ENCODE results near the gene SLK.

The SLK gene

DNA sequence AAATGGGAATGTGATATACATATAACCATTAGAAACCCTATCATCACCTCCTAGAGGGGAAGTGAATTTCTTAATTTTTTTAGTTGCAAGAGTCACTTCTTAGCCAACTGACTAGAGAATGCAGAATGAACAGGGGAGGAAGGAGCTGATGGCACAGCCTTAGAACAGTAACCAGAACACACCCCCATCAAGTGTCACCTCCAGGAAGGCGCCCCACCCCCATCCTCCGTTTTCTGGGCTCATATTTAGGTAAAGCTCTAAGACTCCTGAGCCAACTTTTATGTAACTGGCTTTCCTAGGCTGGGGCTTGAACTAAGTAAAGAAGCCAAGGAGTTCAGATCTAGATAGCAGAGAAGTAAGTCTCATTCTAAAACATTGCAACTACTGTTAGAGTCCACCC is 64.7 kb downstream of the SLK start:
- no peaks in the 10 kb centered on the region for H3K27me3 ChIP-seq (ENCODE audit: control insufficient read depth, insufficient read depth, low read length)
- H3K4me1 ChIP-seq = no peaks in the 10 kb centered on the region
- no peak overlapping the region for H3K4me2 ChIP-seq (ENCODE audit: low read length)
- H2AFZ ChIP-seq = no peak overlapping the region
- no peaks in the 10 kb centered on the region for H3K79me2 ChIP-seq
- H3K9ac ChIP-seq = no peak overlapping the region
- H3K36me3 ChIP-seq (ENCODE audit: control insufficient read depth, insufficient read depth, low read length) = no peaks in the 10 kb centered on the region
- H3K27ac ChIP-seq = no peak overlapping the region
- H3K4me3 ChIP-seq (ENCODE audit: low read depth, low read length) = no peak overlapping the region
- TF ChIP-seq CTCF (IDR thresholded peaks at IDR 0.05) = no peak
- H3K9me3 ChIP-seq (ENCODE audit: control insufficient read depth, low read length) = no peaks in the 10 kb centered on the region

DNA sequence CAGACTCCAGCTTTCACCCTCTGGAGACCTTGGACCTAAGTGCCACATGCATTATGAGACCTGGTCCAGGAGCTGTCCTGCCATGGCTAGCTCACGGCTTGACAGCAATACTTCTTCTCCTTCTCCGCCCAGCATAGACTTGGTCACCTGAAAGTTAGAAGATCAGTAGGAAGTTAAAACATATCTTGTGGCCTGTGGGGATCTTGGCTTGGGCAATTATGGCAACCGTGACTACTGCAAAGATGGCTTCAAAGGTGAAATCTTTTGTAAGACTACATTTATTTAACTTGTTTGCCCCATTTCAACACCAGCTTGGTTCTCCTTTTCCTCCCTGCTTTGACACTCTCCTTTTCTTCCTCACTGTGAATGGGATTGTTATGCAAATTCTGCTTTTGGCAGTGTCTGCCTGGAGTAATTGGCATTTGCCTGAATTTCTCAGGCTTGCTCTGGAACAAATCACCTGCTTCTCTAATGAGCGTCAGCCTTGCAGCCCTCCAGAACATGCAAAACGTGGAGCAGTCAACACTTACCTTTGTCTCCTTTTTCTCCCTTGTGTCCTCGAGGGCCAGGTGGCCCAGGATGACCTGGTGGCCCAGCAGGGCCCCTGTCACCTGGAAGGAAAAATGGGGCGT is 65.3 kb downstream of the SLK start:
- Histone ChIP-seq H3K4me3 (ENCODE audit: low read depth, low read length) (no peak overlapping the region), H2AFZ (no peak overlapping the region), H3K36me3 (ENCODE audit: control insufficient read depth, insufficient read depth, low read length) (no peaks in the 10 kb centered on the region), H3K9ac (no peak overlapping the region), H3K9me3 (ENCODE audit: control insufficient read depth, low read length) (no peaks in the 10 kb centered on the region), H3K4me1 (no peaks in the 10 kb centered on the region), H3K27me3 (ENCODE audit: control insufficient read depth, insufficient read depth, low read length) (no peaks in the 10 kb centered on the region), H3K4me2 (ENCODE audit: low read length) (no peak overlapping the region), H3K27ac (no peak overlapping the region), H3K79me2 (no peaks in the 10 kb centered on the region)
- no peak for TF ChIP-seq CTCF (IDR thresholded peaks at IDR 0.05)

DNA sequence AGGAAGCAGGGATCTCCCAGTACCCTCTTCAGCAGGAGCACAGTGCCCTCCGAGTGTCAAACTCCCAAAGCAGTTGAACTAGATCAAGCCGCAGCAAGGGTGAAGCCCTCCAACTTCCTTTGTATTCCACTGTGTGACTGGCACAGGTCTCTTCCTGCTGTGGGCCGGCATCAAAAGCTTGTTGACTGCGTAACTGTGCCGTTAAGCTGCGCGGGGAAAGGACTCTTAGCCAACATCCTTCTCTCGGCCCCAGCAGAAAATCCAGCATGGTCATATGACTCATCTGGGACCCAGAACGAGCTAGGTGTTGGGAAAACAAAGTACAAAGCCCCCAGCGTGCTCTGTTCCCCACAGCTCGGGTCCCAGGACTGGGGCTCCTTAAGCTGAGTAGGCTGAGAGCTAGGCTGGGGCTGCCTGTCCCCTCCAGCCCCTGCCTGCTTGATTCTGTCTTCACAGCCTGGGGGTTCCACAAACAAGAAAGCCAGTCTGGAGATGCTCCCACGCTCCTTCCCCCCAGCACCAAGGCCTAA is 66.5 kb downstream of the SLK start:
- Histone ChIP-seq H3K9ac (no peak overlapping the region), H3K4me1 (no peaks in the 10 kb centered on the region), H3K4me3 (ENCODE audit: low read depth, low read length) (no peak overlapping the region), H2AFZ (no peak overlapping the region), H3K79me2 (no peaks in the 10 kb centered on the region), H3K9me3 (ENCODE audit: control insufficient read depth, low read length) (no peaks in the 10 kb centered on the region), H3K27ac (no peak overlapping the region), H3K36me3 (ENCODE audit: control insufficient read depth, insufficient read depth, low read length) (no peaks in the 10 kb centered on the region), H3K27me3 (ENCODE audit: control insufficient read depth, insufficient read depth, low read length) (no peaks in the 10 kb centered on the region), H3K4me2 (ENCODE audit: low read length) (no peak overlapping the region)
- no peak for TF ChIP-seq CTCF (IDR thresholded peaks at IDR 0.05)

GRCh38 chr10:104033966-104034365 is 67.0 kb downstream of the SLK start:
- Histone ChIP-seq H3K27ac (no peak overlapping the region), H3K9ac (no peak overlapping the region), H3K79me2 (no peaks in the 10 kb centered on the region), H3K27me3 (ENCODE audit: control insufficient read depth, insufficient read depth, low read length) (no peaks in the 10 kb centered on the region), H3K4me1 (no peaks in the 10 kb centered on the region), H3K9me3 (ENCODE audit: control insufficient read depth, low read length) (no peaks in the 10 kb centered on the region), H3K4me3 (ENCODE audit: low read depth, low read length) (no peak overlapping the region), H3K36me3 (ENCODE audit: control insufficient read depth, insufficient read depth, low read length) (no peaks in the 10 kb centered on the region), H3K4me2 (ENCODE audit: low read length) (no peak overlapping the region), H2AFZ (no peak overlapping the region)
- TF ChIP-seq CTCF (IDR thresholded peaks at IDR 0.05) = no peak

Data from parathyroid adenoma (tissue), 2 donors.